ENCODE results near the gene RAE1.

The RAE1 gene

DNA sequence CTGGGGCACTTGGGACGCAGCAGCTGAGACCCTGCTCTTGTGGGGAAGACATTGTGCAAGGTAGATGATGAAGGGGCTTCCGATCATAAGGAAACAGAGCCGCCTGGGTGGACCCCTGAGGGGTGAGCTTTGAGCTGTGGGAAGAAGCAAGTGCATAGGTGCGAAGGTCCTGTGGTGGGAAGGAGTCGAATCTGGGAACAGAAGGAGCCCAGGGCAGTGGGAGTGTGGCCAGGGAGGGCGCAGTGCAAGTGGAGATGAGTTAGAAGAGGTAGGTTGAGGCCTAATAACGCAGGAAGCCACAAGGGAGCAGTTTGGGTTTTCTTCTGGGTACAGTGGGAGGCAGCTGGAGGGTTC lies 50.5 kb downstream of the RAE1 start:
- no peak for DNase-seq

DNA sequence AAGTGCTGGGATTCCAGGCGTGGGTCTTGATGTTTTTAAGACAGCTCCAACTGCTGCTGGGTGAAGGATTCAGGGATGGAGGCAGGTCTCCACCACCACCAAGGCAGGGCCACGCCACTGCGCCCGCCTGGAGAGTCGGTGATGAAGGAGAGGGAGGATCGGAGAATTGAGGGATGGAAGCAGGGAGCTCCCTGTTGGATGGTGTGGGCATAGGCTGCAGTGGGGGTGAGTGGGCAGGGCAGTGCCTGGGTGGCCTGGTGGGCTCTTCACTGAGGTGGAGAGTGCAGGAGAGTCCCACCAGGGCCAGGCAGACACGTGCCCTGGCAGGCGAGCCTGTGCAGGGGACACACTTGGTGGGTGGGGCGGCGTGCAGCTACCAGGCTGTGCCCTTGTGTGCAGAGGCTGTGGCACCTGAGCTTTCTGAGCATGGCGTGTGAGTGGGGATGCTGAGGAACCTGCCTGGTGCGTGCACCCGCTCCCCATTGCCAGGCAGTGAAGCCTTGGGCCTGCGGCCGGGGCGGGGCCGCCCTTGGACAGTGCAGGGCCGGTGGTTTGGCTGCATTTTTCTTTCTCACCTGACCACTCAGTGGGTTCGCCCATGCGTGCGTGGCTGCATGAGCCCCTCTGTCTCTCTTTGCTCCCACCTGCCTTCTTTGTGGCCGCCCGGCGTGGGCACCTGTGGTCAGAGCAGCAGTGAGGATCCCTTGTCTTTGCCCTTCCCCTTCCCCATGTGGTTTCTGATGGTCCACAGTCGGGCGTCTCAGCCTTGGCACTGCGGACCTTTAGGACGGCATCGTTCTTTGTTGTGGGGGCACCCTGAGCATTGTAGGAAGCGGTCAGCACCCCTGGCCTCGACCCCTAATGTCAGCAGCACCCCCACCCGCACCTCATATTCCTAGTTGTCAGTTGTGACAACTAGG lies 51.4 kb downstream of the RAE1 start:
- DNase-seq = no peak

DNA sequence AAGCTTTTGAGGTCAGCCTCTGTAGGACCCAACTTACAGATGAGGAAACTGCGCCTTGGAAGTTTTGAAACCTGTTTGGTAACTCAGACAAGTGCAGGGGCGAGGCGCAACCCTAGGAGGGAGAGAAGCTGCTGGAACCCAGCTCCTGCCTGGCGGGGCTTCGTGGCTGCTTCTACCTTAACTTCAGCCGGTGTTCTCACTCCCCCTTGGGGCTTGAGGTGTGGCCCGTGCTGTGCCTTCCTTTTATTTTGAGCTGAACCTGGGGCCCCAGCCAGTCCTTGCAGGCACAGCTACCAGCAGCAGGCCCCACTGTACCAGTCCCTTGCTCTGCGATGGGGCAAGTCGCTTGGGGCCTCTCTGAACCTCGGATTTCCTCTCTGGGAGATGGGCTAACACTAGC lies 52.2 kb downstream of the RAE1 start:
- no peak for DNase-seq

DNA sequence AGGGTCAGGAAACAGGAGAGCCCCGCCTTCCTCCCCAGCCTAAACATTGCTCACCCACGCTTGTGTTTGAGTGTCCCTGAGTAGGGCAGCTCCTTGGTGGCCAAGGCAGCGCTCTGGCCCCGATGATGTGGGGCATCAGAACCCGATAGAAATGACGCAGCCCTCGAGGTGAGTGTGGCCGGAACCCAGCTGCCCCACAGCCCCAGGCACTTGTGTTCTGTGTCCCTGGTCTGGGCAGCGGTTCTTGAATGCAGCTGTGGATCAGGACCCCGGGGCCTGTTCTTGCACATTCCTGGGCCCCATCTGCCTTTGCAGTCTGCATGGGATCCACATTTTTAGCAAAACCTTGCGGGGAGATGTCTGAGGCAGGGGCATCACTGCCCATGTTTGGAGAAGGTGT lies 53.0 kb downstream of the RAE1 start:
- DNase-seq = no peak

DNA sequence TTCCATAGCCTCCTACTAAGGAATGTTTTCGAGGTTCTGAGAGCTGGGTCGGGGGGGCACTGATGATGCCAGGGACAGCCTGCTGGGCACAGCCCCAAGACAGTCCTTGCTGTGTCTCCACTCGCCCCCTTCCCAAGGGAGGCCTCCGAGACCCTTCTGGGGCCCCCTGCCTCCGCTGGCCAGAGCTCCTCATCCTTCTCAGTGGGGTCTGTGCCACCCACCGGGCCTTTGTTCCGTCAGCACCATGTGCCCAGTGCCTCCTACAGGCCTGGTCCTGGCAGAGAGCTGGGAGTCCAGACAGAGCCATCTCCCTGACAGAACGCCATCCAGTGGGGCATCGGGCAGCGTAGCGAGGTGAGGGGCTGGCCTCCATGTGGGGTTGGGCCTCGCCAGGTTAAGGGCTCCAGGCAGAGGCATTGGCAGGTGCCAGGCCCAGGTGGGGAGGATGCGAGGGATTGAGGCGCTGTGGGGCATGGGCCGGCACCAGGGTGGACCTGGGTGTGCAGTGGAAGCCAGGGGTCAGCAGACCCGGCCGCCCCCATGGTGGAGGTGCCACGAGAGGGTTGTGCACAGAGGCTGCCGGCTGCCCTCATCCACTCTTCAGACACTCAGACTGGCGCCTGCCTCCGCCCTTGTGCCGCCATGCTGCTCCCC lies 53.5 kb downstream of the RAE1 start:
- DNase-seq = no peak

DNA sequence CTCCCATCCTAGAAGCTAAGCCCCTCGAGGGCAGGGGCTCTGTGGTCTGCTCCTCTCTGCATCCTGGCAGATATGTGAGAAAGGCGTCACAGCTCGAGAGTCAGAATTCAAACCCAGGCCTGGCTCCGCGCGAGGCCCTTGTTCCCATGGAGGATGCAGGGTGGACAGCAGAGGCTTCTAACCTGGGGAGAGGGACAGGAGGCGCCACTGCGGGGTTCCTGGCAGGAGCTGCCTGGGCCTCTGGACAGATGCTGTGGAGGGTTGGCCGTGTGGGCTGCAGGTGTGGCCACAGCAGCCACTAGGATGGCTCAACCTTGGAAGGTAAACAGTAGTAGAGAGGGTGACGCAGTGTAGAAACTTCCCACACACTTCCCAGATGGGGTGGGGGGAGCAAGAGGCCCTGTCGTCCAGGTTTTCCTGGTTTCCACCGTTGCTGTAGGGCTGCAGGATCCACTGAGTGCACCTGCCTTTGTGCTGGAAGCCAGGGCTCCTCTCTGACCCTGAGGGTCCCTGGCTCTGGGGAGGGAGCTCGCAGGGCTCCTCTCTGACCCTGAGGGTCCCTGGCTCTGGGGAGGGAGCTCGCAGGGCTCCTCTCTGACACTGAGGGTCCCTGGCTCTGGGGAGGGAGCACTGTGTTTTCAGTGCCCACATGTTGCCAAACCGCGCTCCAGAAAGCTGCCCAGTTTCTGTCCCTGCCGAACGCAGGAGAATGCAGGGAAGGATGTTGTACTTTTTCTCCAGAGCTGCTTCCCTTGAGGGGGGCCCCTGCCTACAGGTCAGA lies 54.4 kb downstream of the RAE1 start:
- no peak for DNase-seq

DNA sequence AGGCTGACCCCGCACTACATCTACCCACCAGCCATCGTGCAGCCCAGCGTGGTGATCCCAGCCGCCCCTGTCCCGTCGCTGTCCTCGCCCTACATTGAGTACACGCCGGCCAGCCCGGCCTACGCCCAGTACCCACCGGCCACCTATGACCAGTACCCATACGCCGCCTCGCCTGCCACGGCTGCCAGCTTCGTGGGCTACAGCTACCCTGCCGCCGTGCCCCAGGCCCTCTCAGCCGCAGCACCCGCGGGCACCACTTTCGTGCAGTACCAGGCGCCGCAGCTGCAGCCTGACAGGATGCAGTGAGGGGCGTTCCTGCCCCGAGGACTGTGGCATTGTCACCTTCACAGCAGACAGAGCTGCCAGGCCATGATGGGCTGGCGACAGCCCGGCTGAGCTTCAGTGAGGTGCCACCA lies 56.5 kb downstream of the RAE1 start:
- no peak for DNase-seq

DNA sequence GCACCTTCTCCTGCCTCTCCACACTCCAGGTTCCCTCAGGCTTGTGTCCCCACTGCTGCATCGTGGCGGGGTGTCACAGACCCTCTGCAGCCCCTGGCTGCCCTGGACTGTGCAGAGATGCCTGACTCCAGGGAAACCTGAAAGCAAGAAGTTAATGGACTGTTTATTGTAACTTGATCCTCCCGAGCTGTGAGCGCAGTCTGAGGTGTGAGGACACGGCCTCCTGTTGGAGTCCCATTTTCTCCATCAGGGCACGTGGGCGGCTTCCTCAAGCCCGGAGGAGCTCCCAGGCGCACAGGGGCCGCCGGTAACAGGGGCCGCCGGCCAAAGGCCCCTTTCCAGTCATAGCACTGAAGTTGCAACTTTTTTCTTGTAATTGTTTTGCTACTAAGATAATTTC lies 57.1 kb downstream of the RAE1 start:
- peak; percentile 42 for DNase-seq

DNA sequence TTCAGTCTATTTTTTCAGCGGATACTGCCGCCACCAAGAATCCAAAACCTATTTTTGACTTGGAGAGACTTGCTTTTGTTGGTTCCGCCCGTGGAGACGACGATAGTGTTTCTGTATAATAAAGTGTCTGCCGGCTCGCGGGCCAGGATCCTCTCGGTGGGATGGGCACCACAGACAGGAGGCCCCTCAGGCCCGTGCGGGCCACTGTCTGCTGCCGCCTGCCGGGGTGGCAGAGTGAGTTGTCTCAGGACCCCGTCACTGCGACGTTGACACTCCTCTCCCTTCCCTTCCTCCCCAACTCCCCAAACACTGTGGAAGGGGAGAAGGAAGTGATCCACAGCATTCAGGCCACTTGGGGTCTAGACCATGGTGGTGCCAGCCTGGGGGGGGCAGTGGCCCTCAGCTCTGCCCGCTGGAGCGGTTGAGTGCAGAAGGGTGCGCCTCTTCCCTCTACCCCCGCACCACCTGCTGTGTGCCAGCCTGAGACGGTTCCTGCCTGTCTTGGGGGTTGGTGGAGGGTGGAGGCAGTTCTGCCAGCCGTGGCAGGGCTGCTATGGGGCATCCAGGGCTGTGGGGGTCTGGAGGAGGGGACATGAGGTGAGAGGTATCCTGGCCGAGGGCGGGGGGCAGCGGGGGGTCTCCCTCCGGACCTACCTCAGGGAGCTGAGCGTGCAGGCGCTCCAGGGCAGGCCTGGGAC lies 57.6 kb downstream of the RAE1 start:
- DNase-seq = no peak

DNA sequence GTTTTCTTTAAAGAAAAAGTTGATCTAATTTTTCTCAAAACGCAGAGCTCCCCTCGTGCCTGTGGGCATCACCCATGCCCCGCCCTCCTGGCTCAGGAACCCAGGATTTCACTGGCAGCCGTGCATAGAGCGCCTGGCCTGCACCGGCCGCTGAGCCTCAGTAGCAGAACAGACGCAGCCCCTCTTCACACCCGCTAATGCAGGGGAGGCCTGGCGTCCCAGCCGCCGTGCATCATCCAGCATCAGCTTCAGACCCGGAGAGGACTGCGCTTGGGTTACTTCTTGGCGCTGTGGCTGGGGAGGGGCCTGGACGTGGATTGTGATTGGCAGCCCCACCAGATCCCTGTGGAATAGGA lies 58.2 kb downstream of the RAE1 start:
- DNase-seq = no peak

DNA sequence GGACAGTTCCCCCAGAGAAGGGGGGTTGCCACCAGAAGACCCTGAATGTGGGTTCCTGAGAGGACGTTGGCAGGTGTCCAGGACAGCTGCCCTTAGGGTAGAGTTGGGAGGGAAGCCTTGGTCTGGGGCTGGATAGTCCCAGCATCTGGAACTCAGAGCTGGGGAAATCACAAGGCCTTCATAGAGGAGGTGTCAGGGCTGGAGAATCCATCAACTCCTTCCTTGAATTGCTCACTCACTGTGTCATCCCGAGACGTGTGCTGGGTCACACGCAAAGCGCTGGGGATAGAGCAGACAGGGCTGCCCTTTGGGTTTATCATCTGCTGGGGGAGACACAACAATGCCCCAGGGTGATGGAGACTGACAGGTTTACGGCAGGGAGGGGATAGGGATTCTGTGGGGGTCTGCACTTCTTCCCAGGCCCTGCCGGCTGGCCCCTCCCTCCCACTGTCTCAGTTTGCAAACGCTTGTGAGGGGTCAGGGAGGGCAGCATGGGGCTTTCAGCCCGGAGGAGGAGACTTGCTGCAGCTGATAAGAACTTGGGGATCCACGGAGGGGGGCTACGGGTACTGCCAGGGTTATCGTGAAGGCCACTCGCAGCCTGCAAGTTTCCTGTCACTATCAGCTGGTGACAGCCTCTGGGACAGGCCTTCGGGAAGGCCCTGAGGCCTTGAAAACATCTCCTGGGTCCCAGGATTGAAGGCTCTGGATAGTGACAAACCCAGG lies 58.8 kb downstream of the RAE1 start:
- no peak for DNase-seq

DNA sequence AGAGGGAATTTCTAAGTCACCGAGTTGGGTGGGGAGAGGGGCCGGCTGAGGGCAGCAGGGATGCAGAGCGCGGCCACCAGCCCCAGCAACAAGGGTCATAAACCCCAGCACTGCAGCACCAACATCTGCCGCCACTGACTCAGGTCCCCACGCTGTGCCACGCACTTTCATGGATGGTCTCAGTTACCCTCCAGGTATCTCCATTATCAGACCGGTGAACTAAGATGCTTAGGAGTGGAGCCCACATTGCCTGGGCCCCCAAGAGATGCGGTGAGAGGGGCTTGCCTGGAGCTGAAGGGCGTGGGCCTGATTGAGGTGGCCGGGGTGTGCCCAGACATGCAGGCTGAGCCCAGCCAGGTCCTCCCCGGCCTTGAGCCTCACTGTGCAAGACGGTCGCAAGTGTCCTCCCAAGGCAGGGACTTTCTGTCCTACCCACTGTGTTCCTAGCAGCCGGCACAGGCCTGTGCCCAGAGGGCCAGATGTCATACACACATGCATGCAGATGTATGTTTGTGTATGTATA lies 59.4 kb downstream of the RAE1 start:
- no peak for DNase-seq

DNA sequence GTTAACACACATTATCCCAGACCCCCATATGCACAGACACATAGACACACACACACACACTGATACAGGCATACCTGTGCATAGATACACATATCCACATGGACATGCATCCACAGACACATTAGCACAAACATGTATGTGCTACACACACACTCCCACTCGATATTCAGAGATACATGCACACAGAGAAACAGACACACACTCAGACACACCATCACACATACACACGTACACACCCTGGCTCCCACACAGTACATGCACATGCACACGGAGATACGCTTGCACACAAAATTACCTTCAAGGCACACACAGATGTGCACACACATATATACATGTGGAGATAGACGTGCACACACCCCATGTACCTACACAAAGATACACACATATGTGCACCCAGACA lies 59.9 kb downstream of the RAE1 start:
- no peak for DNase-seq

DNA sequence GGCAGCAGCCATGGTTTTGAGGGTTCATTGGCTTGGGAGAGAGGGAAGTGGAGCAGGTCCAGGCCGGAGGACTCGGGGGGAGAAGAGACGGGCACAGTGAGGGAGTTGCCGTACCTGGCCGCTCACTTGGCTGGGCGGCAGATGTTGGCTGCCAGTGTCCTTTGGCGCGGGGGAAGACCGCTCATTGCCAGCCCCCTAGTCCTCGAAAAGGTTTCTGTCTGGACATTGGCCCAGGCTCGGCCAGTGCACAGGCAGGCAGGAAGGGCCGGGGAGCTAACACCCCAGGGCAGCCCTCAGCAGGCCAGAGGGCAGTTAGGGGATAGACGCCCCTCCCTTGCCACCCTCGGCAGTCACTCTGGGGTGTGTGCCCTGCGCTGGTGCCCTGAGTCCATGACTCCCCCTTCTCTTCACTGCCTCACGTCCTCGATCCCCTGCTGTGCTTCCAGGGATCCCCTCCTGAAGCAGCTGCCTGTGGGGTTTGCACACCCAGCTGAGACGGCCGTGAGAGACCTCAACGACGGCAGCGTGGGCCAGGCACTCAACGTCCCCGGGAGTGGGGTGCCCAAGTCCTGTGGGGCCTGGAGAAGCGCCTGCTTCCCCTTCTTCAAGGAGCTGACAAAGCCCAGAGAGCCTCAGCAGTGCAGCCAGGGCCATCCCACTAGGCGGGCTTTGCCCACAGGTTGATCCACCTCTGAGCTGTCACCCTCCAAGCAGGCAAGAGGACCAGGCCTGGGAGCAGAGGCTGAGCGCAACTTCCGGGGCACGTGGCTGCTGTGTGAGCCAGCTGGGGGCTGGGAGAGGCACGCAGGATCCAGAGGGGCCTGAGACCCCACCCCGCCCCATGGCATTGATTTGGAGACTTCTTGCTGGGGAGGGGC lies 60.6 kb downstream of the RAE1 start:
- no peak for DNase-seq

DNA sequence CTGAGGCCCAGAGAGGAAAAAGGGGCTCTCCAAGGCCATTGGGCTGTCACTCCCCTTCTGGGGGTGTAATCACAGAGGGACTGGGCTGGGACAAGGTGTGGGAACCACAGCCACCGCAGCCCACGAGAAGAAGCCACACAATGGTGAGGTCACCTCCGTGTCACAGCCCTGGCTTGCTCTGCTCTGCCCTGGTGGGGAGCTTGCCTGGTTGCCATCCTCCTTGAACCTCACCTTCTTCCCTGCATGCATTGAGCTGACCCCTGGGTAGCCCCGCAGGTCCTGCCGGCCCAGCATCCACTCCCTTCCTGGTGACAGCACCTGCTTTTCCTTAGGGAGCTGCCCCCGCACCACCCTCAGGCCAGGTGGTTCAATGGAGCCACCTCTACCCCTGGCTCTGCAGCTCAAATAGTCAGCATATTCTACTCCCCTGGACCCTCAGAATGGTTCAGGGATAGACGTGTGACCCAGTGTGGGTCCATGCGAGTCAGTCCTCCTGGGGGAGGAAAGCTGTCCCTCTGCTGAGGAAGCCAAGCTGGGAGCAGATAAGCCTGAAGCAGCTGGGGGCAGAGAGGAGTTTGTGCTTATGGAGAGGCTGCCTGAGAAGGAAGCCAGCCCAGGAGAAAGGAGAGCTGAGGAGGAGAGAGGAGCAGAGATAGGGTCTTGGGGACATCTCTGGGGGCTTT lies 61.4 kb downstream of the RAE1 start:
- DNase-seq = no peak

DNA sequence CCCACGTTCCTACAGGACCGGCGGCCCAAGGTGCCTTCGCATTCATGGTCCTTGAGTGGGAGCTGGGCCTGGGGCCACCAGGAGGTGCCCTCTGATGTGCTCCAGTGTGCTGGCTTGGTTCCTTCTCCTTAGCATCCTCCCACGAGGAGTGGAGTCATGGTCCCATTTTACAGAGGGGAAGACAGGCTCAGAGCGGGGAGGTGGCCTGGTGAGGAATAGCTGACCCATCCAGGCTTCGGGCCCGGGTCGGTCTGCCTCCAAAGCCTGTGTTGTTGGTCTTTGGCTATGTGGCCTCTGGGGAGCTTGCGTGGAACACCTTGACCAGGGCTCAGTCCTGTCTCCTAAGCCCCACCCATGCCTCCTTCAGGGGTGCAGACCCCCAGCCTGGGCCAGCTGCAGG lies 62.9 kb downstream of the RAE1 start:
- no peak for DNase-seq

DNA sequence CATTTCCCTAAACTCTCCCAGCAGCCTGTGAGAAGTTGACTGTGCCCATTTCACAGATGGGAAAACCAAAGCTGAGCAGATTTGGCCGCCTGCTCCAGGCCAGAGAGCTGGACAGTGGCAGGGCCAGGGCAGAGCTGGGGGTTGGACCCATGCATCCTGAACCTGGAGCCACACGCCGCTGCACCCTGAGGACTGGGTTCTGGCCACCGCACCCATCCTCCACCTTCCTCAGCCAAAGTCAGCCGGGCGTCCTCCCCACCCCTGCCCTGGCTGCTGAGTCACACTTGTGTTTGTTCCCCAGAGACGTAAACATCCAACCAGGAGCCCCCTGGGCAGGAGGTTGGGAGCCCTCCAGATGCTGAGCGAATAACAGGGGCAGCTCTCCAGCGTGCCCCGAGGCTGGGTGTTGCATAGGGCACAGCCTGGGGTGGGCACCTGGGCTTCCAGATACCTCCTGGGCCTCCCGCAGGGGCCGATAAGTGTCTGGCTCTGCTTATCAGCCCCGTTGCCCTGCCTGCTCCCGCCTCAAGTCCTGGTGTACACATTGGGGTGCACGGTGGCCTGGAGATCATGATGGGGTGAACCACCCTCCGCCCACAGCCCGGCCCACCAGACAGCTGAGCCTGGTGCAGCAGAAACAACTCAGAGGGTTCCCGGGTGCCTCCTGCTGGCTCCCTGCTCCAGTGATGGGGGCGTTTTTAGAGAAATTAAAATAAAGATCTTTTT lies 64.0 kb downstream of the RAE1 start:
- DNase-seq = no peak

DNA sequence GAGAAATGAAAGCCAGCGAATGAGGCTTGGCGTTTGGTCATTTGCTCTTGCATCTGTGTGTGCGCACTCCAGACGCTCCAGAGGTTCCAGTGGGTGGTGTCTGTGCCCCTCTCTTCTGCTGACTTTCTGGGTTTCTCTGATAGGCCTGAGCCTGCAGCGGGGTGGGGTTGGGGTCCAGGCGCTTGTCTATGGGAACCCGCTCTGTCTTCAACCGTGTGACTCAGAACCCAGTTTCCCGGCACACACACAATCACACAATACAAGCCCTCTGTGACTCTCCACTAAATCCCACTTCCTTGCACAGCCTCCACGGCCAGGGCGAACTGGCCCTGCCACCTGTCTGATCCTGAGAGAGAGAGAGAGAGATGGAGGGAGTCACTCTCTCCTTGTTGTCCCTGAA lies 64.7 kb downstream of the RAE1 start:
- DNase-seq = no peak

DNA sequence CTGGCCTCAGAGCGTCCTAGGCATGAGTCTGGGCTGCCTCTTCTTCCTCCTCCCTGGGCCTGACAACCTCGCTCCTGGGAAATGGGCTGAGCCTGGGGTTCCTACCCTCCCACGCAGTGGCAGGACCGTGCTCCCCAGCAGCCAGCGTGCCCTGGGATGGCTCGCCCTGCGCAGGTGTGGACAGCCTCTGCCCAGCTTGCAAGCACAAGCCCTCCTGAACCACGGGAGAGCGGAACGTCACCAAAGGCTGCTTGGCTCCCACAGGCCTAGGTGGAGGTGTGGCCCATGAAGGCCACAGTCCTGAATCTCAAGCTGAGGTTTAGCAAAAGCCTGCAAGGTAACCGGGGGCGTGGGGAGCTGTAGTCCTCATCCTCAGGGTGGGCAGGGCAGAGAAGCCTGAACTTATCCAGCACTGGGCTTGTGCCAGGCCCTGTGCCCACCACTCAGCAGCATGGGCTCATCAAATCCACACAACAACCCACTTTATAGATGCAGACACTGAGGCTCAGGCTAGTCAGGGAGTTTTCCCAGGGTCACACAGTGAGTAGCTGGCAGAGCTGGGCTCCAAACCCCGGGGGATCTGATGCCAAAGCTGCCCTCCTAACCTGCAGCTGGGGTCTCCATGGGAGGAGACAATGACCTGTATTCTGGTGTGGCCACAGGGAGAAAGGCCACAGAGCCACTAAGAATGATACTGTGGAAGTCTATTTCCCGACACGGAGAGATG lies 65.4 kb downstream of the RAE1 start:
- no peak for DNase-seq

Measured in NCI-H510A treated with DMSO at 0.1 percent for 48 hours (cell line).